Hepatocyte (in vitro differentiated cells): ENCODE results near the gene SLC9A3. TPM values are rescaled to one million over a fixed set of nuclear protein-coding genes. Genes with fewer than 3 reads are reported as not detected.

Experiments
- DNase-seq: peaks from one replicate; pipeline ENCODE4 v3.0.0-alpha.2; 2016; ENCODE audit warnings: low spot score
- H2AFZ ChIP-seq: fragments of 200-600 bp; sonication (generic); 2 replicates; pipeline ENCODE4 v1.6.0; 2016; ENCODE audit warnings: antibody characterized with exemption, mild to moderate bottlenecking
- H3K27ac ChIP-seq: fragments of 200-600 bp; sonication (generic); 2 replicates; pipeline ENCODE4 v1.5.1; 2016; ENCODE audit warnings: mild to moderate bottlenecking
- H3K27me3 ChIP-seq: fragments of 200-600 bp; sonication (generic); 2 replicates; pipeline ENCODE4 v1.6.1; 2016
- H3K36me3 ChIP-seq: fragments of 200-600 bp; sonication (generic); replicated peaks from 2 replicates; pipeline ENCODE4 v1.5.1; 2016; ENCODE audit warnings: low read depth; ENCODE audit not compliant: insufficient read depth
- H3K4me1 ChIP-seq: fragments of 200-600 bp; sonication (generic); 2 replicates; pipeline ENCODE4 v1.5.1; 2016; ENCODE audit warnings: mild to moderate bottlenecking, moderate library complexity; ENCODE audit not compliant: insufficient read depth
- H3K4me2 ChIP-seq: fragments of 200-600 bp; sonication (generic); 2 replicates; pipeline ENCODE4 v1.6.0; 2016
- H3K4me3 ChIP-seq: fragments of 200-600 bp; sonication (generic); 2 replicates; pipeline ENCODE4 v1.5.1; 2016; ENCODE audit warnings: mild to moderate bottlenecking
- H3K79me2 ChIP-seq: fragments of 200-600 bp; sonication (generic); 2 replicates; pipeline ENCODE4 v1.6.0; 2017; ENCODE audit warnings: mild to moderate bottlenecking
- H3K9me2 ChIP-seq: fragments of 200-600 bp; sonication (generic); replicated peaks from 2 replicates; pipeline ENCODE4 v1.6.0; 2017; ENCODE audit warnings: mild to moderate bottlenecking; ENCODE audit not compliant: insufficient read depth
- H3K9me3 ChIP-seq: fragments of 200-600 bp; sonication (generic); 2 replicates; pipeline ENCODE4 v1.5.1; 2016; ENCODE audit warnings: low read depth, mild to moderate bottlenecking
- H4K20me1 ChIP-seq: fragments of 200-600 bp; sonication (generic); 2 replicates; pipeline ENCODE4 v1.6.0; 2016; ENCODE audit warnings: mild to moderate bottlenecking; ENCODE audit not compliant: insufficient read depth, poor library complexity, severe bottlenecking
- EZH2 ChIP-seq: fragments of 200-600 bp; sonication (generic); IDR thresholded peaks from 2 replicates; pipeline ENCODE4 v1.6.1; 2016; ENCODE audit warnings: antibody characterized with exemption, mild to moderate bottlenecking, borderline replicate concordance
- EZH2phosphoT487 ChIP-seq: fragments of 200-600 bp; sonication (generic); IDR thresholded peaks from one replicate; pipeline ENCODE4 v1.6.1; 2018; ENCODE audit warnings: antibody characterized with exemption, mild to moderate bottlenecking, low read depth, moderate library complexity; ENCODE audit not compliant: unreplicated experiment, severe bottlenecking
- WGBS: methylation state at CpG from one replicate; pipeline ENCODE4 v1.1.6; 2016; ENCODE audit warnings: low lambda C conversion rate; ENCODE audit errors: missing lambda C conversion rate; 5-methylcytosine and 5-hydroxymethylcytosine counted together
- polyA plus RNA-seq: library from polyadenylated mRNA; unstranded; fragments of >200 nt; fragmentation: Nextera tagmentation; extraction: Ambion mirVana; gene quantifications from 2 replicates; pipeline ENCODE4 v1.2.1, GENCODE V29; 2016
- total RNA-seq: library from RNA; depleted of rRNA; stranded (reverse); fragments of >200 nt; gene quantifications from 2 replicates; pipeline ENCODE4 v1.2.3, GENCODE V29; 2014
- TF ChIP-seq, protein P1 (sequence below): fragments of 200-600 bp; sonication (generic); IDR thresholded peaks from 2 replicates; pipeline ENCODE4 v1.5.1; 2016; ENCODE audit warnings: antibody characterized with exemption, mild to moderate bottlenecking; ENCODE audit not compliant: poor library complexity

The SLC9A3 gene
- total and polyA plus RNA-seq, 2 experiments from 2014 or later = 4.8 to 7.4 TPM

GRCh38 chr5:470961-471749 lies 53.1 kb downstream of the SLC9A3 start:
- Histone ChIP-seq H3K9me3 (no peaks in the 10 kb centered on the region), H3K27me3 (peaks cover 3% of the 10 kb centered on the region), H2AFZ (no peak overlapping the region), H3K4me2 (peak overlapping the region; percentile 100), H3K9me2 (no peaks in the 10 kb centered on the region), H3K27ac (no peak overlapping the region), H3K4me1 (peaks cover 20% of the 10 kb centered on the region), H3K4me3 (no peak overlapping the region), H3K36me3 (no peaks in the 10 kb centered on the region), H4K20me1 (peaks cover 5% of the 10 kb centered on the region), H3K79me2 (peaks cover 18% of the 10 kb centered on the region)
- TF ChIP-seq, protein P1, sequence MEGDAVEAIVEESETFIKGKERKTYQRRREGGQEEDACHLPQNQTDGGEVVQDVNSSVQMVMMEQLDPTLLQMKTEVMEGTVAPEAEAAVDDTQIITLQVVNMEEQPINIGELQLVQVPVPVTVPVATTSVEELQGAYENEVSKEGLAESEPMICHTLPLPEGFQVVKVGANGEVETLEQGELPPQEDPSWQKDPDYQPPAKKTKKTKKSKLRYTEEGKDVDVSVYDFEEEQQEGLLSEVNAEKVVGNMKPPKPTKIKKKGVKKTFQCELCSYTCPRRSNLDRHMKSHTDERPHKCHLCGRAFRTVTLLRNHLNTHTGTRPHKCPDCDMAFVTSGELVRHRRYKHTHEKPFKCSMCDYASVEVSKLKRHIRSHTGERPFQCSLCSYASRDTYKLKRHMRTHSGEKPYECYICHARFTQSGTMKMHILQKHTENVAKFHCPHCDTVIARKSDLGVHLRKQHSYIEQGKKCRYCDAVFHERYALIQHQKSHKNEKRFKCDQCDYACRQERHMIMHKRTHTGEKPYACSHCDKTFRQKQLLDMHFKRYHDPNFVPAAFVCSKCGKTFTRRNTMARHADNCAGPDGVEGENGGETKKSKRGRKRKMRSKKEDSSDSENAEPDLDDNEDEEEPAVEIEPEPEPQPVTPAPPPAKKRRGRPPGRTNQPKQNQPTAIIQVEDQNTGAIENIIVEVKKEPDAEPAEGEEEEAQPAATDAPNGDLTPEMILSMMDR = no peak
- TF ChIP-seq EZH2 (no peak), EZH2phosphoT487 (no peak)
- no peak for DNase-seq
- WGBS = 94% methylated on average over 31 of the region's 31 CpGs

DNA sequence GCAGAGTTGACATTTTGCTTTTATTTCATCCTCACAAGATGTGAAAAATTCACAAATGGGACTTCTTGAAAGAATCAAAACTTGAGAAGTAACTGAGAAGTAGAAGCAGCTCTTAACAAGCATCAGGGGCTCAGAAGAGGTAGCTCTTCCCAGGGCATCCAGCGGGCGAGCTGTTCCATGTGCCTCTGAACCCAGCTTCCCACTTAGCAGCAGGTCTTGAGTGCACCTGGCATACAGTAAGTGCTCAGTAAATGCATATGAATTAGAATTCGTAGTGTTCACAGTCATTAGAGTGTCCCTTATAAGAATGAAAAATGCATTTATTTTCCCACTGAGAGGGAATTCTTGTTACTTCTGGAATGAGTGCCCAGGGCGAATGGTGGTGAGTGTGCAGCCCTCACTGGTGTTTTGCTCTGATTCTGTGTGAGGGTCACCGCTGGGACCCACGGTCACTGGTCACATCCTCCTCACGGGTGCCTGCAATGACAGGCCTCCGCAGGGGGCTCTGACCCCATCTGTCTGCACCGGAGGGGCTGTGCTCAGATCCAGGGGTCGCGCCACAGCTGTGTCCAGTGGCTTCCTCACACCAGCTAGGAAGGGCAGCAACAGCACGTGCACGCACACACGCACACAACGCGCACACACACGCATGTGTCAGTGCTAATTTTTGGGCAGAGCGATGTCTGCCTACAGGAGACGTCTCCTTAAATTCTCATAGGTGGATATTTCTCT lies 54.3 kb downstream of the SLC9A3 start:
- peaks cover 12% of the 10 kb centered on the region for H3K4me1 ChIP-seq
- TF ChIP-seq, protein P1 = no peak
- no peak for TF ChIP-seq EZH2phosphoT487
- TF ChIP-seq EZH2 = no peak
- no peaks in the 10 kb centered on the region for H3K27me3 ChIP-seq
- no peak overlapping the region for H2AFZ ChIP-seq
- no peak overlapping the region for H3K4me2 ChIP-seq
- DNase-seq = no peak
- no peaks in the 10 kb centered on the region for H3K9me3 ChIP-seq
- no peaks in the 10 kb centered on the region for H3K36me3 ChIP-seq
- no peak overlapping the region for H3K27ac ChIP-seq
- H3K4me3 ChIP-seq = no peak overlapping the region
- H3K79me2 ChIP-seq = peaks cover 18% of the 10 kb centered on the region
- 91% methylated on average over 19 of the region's 19 CpGs for WGBS
- no peaks in the 10 kb centered on the region for H3K9me2 ChIP-seq
- H4K20me1 ChIP-seq = peaks cover 2% of the 10 kb centered on the region

GRCh38 chr5:468401-468800 lies 55.8 kb downstream of the SLC9A3 start:
- 90% methylated on average over 5 of the region's 6 CpGs for WGBS

More at GRCh38 chr5:468401-468800, 55.8 kb downstream of the SLC9A3 start:
- Histone ChIP-seq H4K20me1 (no peaks in the 10 kb centered on the region), H3K9me3 (no peaks in the 10 kb centered on the region), H3K4me3 (no peak overlapping the region), H3K4me1 (peaks cover 10% of the 10 kb centered on the region), H3K4me2 (no peak overlapping the region), H3K9me2 (no peaks in the 10 kb centered on the region), H3K36me3 (no peaks in the 10 kb centered on the region), H2AFZ (no peak overlapping the region), H3K27ac (no peak overlapping the region), H3K27me3 (no peaks in the 10 kb centered on the region), H3K79me2 (peaks cover 18% of the 10 kb centered on the region)
- TF ChIP-seq EZH2 (no peak), EZH2phosphoT487 (no peak)
- TF ChIP-seq, protein P1 = no peak
- no peak for DNase-seq
